ENCODE measurements around the gene ATRN. TPM values are rescaled to one million over a fixed set of nuclear protein-coding genes. Genes with fewer than 3 reads are reported as not detected.

The ATRN gene
- total and polyA plus RNA-seq, 2 of the 8 experiments (the other 6 are each of a cell fraction or from before 2014, with no cell fraction given): 12.0 to 17.4 TPM

DNA sequence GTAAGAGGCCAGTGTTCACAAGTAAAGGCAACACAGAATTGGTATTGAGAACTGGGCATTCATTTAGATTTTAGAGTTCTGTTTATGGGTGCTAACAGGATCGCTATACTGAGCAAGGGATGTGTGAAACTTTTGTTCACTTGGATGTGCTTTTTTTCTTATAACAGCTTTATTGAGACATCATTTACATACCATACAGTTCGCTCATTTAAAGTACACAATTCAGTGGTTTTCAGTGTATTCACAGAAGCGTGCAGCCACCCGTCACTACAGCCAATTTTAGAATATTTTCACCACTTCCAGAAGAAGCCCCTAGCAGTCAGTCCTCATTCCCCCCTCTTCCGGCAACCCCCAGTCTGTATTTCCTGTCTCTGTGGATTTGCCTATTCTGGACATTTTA lies 143.6 kb downstream of the ATRN start:
- no peaks in the 10 kb centered on the region for H3K23me2 ChIP-seq (ENCODE audit: low read depth, low read length)
- no peak for FAIRE-seq
- H3K18ac ChIP-seq (ENCODE audit: extremely low read depth, low read length): no peak overlapping the region
- H2AK5ac ChIP-seq (ENCODE audit: low read depth, low read length): no peak overlapping the region
- no peak overlapping the region for H3K4ac ChIP-seq (replicated peaks; ENCODE audit: insufficient read length, low read depth, low read length)
- no peak overlapping the region for H2BK15ac ChIP-seq (ENCODE audit: low read length)
- no peak overlapping the region for H2BK20ac ChIP-seq (ENCODE audit: low read length)
- no peak overlapping the region for H3K23ac ChIP-seq (ENCODE audit: insufficient read length)
- no peak overlapping the region for H2AFZ ChIP-seq (ENCODE audit: low read length)
- H3K27ac ChIP-seq (ENCODE audit: low read depth, low read length): no peak overlapping the region
- no peak for DNase-seq (ENCODE audit: low read depth in 1 of 2, low spot score in 2 of 2)
- no peak overlapping the region for H3K4me2 ChIP-seq (ENCODE audit: insufficient read depth in 1 of 2, low read depth in 2 of 2, low read length in 2 of 2)
- CTCF ChIA-PET (ENCODE audit: partially characterized antibody): interaction anchor here (0.8 to 2.8 kb wide), 3 partner anchors 19 to 51 kb away, joined by 3 to 11 read pairs (median 3); no protein-coding TSS in a partner anchor
- 94% methylated on average over 5 of the region's 5 CpGs; no CpG with 5 or more reads in 1 of the 2 experiments for WGBS, 2 experiments (ENCODE audit: extremely low coverage in 1 of 2, insufficient coverage in 1 of 2, insufficient read length in 1 of 2, insufficient replicate concordance in 2 of 2, low coverage in 1 of 2, low lambda C conversion rate in 2 of 2, missing lambda C conversion rate in 1 of 2)
- no peak overlapping the region for H3K9ac ChIP-seq (replicated peaks in 1 of 4; ENCODE audit: extremely low read depth in 1 of 4, low read depth in 3 of 4, low read length in 3 of 4)
- H3K36me3 ChIP-seq (ENCODE audit: control insufficient read depth in 2 of 4, insufficient read depth in 4 of 4, low read length in 3 of 4): no peaks in the 10 kb centered on the region
- H2BK120ac ChIP-seq (replicated peaks; ENCODE audit: low read depth, low read length): no peak overlapping the region
- H3K79me1 ChIP-seq (ENCODE audit: low read depth, low read length): no peaks in the 10 kb centered on the region
- H4K20me1 ChIP-seq (replicated peaks in 1 of 2; ENCODE audit: control insufficient read depth in 1 of 2, insufficient read depth in 2 of 2, low read length in 2 of 2): no peaks in the 10 kb centered on the region
- H3K4me3 ChIP-seq (ENCODE audit: extremely low read depth in 1 of 4, insufficient read depth in 2 of 4, low read depth in 3 of 4, low read length in 4 of 4): no peak overlapping the region
- H3K56ac ChIP-seq (replicated peaks; ENCODE audit: insufficient read length, low read depth, low read length): no peak overlapping the region
- H4K8ac ChIP-seq (ENCODE audit: extremely low read depth, insufficient read depth, low read length): no peak overlapping the region
- no peak overlapping the region for H4K5ac ChIP-seq (ENCODE audit: insufficient read length, low read depth, low read length)
- no peak overlapping the region for H4K91ac ChIP-seq (replicated peaks; ENCODE audit: insufficient read length, low read length)
- no peak overlapping the region for H2BK5ac ChIP-seq (ENCODE audit: low read depth, low read length)
- TF ChIP-seq EZH2 (IDR thresholded peaks at IDR 0.05; ENCODE audit: low read depth, low read length, severe bottlenecking) (no peak), GABPA (IDR thresholded peaks at IDR 0.05; ENCODE audit: borderline replicate concordance, insufficient read depth, low read length) (no peak)
- no peaks in the 10 kb centered on the region for H3K9me3 ChIP-seq (ENCODE audit: insufficient read depth in 2 of 2, low read depth in 1 of 2, low read length in 1 of 2)
- no peaks in the 10 kb centered on the region for H3K27me3 ChIP-seq (replicated peaks in 1 of 4; ENCODE audit: control insufficient read depth in 3 of 4, extremely low read depth in 1 of 4, insufficient read depth in 3 of 4, low read length in 3 of 4)
- no peaks in the 10 kb centered on the region for H3K4me1 ChIP-seq (replicated peaks in 1 of 4; ENCODE audit: control insufficient read depth in 3 of 4, insufficient read depth in 4 of 4, low read length in 3 of 4)
- H3K79me2 ChIP-seq (ENCODE audit: control insufficient read depth in 1 of 2, insufficient read depth in 2 of 2, low read length in 2 of 2): no peaks in the 10 kb centered on the region
- POLR2A ChIA-PET (ENCODE audit: partially characterized antibody): no interaction called here
- no peak overlapping the region for H2BK12ac ChIP-seq (ENCODE audit: low read depth, low read length)
- no peak overlapping the region for H3K14ac ChIP-seq (ENCODE audit: insufficient read length)

All from H1 (cell line).